Adipocyte (in vitro differentiated cells): ENCODE measurements around the gene TMEM134.

Source experiments
- DNase-seq: peaks from one replicate; pipeline ENCODE4 v3.0.0-alpha.2; 2015; ENCODE audit warnings: low read depth
- H3K27me3 ChIP-seq: replicated peaks from 2 replicates; pipeline ENCODE4 v1.7.0; 2013; ENCODE audit warnings: mild to moderate bottlenecking, low read length, moderate library complexity; ENCODE audit not compliant: control insufficient read depth, insufficient read depth
- H3K36me3 ChIP-seq: 2 replicates; pipeline ENCODE4 v1.7.0; 2013; ENCODE audit warnings: low read length, mild to moderate bottlenecking, moderate library complexity; ENCODE audit not compliant: control insufficient read depth, insufficient read depth, severe bottlenecking
- H3K4me1 ChIP-seq: 2 replicates; pipeline ENCODE4 v1.7.0; 2013; ENCODE audit warnings: mild to moderate bottlenecking, low read length, moderate library complexity; ENCODE audit not compliant: control insufficient read depth, insufficient read depth
- H3K4me3 ChIP-seq: 2 replicates; pipeline ENCODE4 v1.7.0; 2013; ENCODE audit warnings: mild to moderate bottlenecking, low read length, moderate library complexity
- H3K9ac ChIP-seq: 2 replicates; pipeline ENCODE4 v1.7.0; 2013; ENCODE audit warnings: mild to moderate bottlenecking, low read length, moderate library complexity
- H3K9me3 ChIP-seq: 2 replicates; pipeline ENCODE4 v1.7.0; 2013; ENCODE audit warnings: mild to moderate bottlenecking, low read length, moderate library complexity; ENCODE audit not compliant: control insufficient read depth

The TMEM134 gene

DNA sequence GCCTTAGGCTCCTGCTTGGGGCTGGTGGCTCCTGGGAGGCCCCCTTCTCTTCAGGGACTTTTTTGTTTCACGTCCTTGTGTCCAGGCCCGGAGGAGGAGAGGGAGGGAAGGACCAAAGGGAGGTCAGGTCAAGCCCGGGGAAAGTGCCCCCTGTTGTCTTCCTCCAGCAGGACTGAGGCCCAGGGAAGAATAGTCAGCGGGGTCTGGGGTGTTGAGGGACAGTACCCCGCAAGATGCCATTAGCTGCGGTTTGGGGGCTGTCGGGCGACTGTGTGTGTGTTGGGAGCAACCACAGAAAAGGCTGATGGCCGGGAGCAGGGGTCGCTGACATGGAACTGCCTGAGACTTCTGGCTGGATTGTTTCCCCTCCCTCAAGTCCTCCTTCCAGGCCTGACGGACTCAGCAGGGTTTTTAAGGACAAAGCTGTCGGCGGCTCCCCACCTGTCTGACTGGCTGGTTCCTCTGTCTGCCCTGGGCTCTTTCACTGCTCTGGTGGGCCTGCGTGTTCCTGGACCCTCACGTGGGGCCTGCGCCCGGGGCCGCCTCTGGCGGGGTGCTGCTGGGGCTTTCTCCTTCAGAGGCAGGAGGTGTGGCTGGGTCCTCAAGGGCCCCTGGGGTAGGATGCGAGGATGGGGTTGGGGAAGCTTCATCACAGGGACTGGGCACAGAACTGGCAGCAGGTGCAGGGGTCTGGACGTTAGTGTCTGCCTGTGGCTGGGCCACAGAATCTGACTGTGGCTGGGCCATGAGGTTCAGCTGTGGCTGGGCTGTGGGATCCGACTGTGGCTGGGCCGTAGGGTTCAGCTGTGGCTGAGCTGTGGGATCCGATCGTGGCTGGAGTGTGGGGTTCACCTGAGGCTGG lies 18.0 kb downstream of the TMEM134 start:
- DNase-seq = no peak
- H3K9me3 ChIP-seq = no peaks in the 10 kb centered on the region

DNA sequence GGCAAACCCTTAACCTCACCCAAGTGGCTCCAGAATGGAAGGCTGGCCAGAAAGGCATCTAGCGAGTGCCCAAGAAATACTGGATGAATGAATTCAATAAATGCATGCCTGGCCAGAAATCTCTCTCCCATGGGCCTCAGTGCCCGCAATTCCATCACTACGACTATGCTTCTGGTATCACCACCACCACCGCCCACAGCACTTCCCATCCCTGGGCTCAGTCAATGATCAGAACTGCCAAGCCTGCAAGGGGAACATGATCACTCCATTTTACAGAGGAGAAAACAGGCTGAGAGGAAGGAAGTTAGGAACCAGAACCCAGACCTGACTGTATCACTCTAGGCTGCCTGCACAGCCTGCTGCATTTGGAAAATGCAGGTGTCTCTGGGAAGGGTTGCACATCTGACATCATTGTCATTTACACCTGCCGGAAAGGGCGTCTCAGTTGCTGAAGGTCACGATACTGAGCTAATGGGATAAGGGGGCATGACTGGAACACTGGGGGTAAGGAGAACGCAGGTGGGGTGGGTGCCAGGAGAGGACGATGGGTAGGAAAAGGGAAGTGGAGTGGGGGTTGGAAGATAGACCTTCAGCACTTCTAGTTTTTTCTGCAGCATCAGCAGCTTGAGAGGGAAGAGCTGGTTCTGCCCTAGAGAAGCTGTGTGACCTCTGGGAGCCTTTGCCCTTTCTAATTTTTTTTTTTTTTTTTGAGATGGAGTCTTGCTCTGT lies 19.8 kb downstream of the TMEM134 start:
- Histone ChIP-seq H3K4me3 (no peak overlapping the region), H3K36me3 (no peaks in the 10 kb centered on the region), H3K27me3 (no peaks in the 10 kb centered on the region), H3K9ac (no peak overlapping the region), H3K9me3 (no peaks in the 10 kb centered on the region), H3K4me1 (no peaks in the 10 kb centered on the region)
- DNase-seq = no peak

More for the DNA sequence above, 18.0 kb downstream of the TMEM134 start:
- Histone ChIP-seq H3K4me1 (no peaks in the 10 kb centered on the region), H3K27me3 (peaks cover 10% of the 10 kb centered on the region), H3K9ac (no peak overlapping the region), H3K4me3 (no peak overlapping the region), H3K36me3 (no peaks in the 10 kb centered on the region)

DNA sequence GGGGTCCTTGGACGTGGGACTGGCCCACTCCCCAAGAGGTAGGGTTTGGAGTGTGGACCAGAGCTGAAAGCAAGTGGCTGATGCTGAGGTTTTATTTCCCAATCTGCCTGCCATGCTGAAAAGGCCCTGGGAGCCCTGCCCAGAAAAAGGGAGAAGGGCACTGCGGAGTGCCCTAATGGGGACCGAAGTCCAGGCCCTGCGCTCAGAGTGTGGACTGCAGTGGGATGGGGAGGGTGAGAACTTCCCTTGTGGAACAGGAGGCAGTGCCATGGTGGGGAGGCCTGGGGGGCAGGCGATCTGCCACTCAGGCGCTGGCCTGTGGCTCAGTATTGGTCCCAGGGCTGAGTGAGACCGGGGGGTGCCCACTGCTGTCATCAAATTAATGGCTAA lies 20.8 kb downstream of the TMEM134 start:
- Histone ChIP-seq H3K9me3 (no peaks in the 10 kb centered on the region), H3K4me1 (no peaks in the 10 kb centered on the region), H3K27me3 (no peaks in the 10 kb centered on the region), H3K4me3 (no peak overlapping the region), H3K9ac (no peak overlapping the region), H3K36me3 (no peaks in the 10 kb centered on the region)
- DNase-seq = no peak

DNA sequence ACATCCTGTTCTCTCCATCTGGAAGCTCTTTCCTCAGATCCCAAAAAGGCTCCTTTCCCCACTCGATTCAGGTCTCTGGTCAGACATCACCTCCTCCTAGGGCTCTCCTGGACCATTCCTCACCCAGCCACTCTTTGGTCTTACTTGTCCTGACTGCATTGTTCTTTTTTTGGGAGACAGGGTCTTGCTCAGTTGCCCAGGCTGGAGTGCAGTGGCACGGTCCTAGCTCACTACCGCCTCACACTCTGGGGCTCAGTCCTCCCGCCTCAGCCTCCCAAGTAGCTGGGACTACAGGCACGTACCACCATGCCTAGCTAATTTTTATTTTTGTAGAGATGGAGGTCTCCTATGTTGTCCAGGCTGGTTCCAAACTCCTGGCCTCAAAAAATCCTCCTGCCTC lies 23.5 kb downstream of the TMEM134 start:
- Histone ChIP-seq H3K27me3 (no peaks in the 10 kb centered on the region), H3K9me3 (no peaks in the 10 kb centered on the region), H3K9ac (no peak overlapping the region), H3K36me3 (peaks cover 7% of the 10 kb centered on the region), H3K4me1 (peaks cover 10% of the 10 kb centered on the region), H3K4me3 (no peak overlapping the region)
- no peak for DNase-seq

DNA sequence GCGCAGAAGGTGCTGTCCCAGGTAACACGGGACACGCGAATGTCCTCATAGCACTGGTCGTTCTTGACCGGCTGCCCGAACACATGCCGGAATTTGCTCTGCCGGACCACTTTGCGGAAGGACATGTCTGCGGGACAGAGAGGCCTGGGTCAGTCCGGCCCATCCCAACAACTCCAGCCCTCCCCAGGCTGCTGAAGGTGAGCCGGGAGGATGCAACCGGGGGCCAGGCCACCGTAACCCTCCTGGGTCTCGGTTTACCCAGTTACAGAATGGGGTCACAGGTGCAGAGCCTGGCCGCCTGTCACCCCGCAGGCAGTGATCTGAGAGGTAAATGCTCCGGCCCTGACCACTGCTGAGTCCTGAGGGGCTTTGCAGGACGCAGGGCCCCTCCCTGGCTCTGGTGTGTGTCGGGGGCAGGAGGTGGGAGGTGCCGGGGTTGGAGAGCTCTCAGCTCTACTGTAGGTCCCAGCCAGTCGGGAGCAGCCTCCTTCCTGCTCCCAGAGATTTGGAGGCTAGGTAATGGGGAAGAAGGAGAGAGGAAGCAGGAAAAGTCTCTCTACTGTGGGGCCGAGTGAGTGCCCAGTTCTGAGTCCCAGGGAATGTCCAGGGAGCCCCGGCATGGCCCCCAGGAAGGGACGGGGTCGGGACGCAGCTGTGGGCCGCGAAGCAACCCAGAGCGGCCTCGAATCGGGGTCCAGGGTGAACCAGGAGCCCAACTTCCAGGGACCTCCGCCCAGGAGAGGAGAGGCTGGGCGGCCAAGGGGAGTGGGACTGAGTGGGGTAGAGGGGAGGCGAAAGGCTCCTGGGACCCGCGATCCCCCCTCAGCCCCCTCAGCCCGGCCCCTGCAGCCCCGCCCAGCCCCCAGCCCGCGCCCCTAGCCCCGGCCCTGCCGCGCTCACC lies 26.3 kb downstream of the TMEM134 start:
- DNase-seq = no peak
- Histone ChIP-seq H3K9ac (peak overlapping the region; percentile 95), H3K9me3 (no peaks in the 10 kb centered on the region), H3K4me3 (peak overlapping the region; percentile 91), H3K4me1 (peaks cover 19% of the 10 kb centered on the region), H3K27me3 (no peaks in the 10 kb centered on the region), H3K36me3 (peaks cover 23% of the 10 kb centered on the region)

DNA sequence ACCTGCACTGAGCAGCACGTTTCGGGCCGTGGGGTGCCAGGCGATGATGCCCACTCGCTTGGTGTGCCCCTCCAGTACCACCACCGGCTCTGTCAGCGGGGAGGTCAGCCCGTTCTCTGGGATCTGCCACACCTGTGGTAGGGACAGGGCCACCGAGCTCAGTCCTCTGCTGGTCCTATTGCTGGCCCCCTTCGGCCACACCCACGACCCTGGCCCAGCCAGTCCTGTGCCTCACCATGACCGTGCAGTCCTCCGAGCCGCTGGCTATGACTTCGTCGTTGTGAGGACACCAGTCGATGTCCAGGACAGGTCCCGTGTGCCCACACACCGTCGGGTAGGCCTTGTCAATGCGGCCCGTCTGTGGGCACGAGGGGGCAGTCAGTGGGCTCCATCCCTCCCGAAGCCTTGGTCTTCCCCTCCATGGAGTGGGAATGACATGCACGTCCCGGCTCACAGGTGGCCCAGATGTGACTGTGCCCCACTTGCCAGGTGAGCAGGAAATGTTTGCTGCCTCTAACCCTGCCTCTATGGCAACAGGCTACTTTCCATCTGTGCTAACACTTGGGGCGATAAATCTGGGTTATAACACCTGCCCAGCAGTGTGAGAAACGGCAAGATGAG lies 27.2 kb downstream of the TMEM134 start:
- peaks cover 25% of the 10 kb centered on the region for H3K36me3 ChIP-seq
- peak overlapping the region; percentile 91 for H3K4me3 ChIP-seq
- peak overlapping the region; percentile 95 for H3K9ac ChIP-seq
- DNase-seq = no peak
- peaks cover 19% of the 10 kb centered on the region for H3K4me1 ChIP-seq
- no peaks in the 10 kb centered on the region for H3K9me3 ChIP-seq
- H3K27me3 ChIP-seq = no peaks in the 10 kb centered on the region

DNA sequence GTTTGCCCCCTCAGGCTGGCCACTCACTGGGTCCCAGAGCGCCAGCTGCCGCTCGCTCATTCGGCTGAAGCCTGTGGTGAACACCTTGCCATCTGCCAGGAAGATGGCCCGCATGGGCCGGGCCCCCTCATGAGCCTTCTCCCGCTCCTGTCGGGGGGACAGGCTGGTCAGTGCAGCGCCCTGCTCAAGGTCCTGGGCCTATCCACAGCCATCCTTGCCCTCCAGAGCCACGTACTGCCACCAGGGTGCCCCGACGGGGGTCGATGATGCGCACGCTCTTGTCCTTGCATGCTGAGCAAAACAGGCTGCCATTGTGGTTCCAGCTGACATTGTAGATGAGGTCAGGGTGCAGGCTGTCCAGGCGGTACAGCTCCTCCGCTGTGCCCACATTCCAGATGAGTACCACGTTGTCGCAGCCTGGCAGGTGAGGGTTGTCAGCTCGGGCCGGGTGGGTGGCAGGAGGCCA lies 27.9 kb downstream of the TMEM134 start:
- Histone ChIP-seq H3K4me3 (no peak overlapping the region), H3K27me3 (no peaks in the 10 kb centered on the region), H3K36me3 (peaks cover 25% of the 10 kb centered on the region), H3K9me3 (no peaks in the 10 kb centered on the region), H3K9ac (no peak overlapping the region), H3K4me1 (peaks cover 19% of the 10 kb centered on the region)
- no peak for DNase-seq

DNA sequence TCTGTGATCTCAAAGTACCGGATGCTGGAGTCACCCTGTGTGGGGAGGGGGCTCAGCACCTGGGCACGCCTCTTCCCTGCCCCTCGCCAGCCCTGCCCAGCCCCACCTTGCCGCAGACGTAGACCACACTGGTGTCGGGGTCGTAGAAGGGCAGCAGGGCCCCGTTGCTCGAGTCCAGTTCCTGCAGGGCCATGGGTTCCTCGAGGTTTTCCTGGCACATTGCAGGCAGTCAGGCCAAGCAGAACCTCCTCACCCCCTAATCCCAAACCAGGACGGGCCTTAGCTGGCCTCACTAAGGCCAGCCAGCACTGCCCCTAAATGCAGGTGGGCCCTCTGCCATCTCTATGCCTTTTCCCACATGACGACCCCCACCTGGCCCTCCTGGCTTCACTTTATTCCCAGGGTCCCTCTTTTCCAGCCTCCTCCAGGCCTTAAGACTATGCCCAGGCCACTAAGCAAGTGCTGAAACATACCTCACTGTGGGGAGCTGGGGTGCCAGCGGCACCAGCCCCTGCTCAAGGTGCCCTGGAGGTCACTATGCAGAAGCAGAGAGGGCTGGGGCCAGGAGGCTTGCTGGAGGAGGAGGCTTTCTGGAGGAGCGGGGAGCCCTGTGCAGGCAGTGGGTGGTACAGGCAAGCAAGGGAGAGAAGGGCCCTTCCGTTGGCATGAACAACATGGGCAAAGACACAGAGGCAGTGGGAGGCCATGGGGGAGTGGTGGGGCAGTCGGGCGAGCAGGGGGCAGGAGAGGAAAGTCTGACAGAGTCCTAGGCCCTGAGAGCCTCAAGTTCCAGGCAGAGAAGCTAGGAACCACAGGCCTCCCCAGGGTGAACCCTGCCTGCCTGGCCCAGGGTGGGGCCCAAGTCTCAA lies 28.6 kb downstream of the TMEM134 start:
- H3K36me3 ChIP-seq = peaks cover 28% of the 10 kb centered on the region
- H3K9me3 ChIP-seq = no peaks in the 10 kb centered on the region
- H3K27me3 ChIP-seq = no peaks in the 10 kb centered on the region
- DNase-seq = no peak
- peaks cover 19% of the 10 kb centered on the region for H3K4me1 ChIP-seq
- no peak overlapping the region for H3K4me3 ChIP-seq
- H3K9ac ChIP-seq = no peak overlapping the region

DNA sequence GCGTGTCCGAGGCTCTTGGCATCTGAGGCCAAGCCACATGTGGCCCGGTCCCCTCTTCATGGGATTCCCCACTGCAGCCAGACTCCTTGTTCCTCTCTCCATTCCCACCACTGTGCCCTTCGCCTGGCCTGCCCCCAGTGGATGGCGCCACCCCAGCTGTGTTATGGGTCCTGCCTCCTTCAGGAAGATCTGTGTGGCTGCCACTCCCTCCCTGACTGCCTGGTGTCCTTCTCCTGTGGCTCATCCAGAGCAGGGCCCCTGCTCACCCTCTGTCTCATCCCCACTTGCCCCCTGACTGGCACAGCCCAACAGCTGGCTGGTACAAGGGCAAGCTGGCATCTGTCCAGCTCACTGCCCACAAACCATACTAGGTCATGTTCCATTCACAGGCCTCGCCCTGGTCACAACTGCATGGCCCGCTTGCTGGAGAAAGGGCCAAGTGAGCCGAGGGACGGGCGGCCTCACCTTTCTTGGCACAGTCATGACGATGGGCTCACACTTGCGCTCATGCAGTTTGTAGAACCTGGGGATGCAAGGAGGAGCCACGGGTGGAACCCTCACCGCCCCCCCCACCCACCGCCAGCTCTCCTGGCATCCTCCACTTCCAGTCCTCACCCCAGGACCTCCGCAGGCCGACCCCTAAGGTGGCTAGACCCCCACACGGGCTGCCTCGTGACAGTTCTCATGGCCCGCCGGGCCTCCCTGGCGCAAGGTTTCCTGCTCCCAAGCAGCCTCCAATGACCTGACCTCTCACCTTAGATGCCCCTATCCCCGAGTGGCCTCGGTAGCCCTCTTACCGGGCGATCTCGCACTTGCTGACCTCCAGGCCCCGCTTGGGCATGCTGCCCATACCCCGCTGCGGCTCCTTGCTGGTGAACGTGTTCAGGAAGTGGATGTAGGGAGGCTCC lies 29.5 kb downstream of the TMEM134 start:
- H3K27me3 ChIP-seq = no peaks in the 10 kb centered on the region
- H3K9ac ChIP-seq = peak overlapping the region; percentile 50
- peaks cover 35% of the 10 kb centered on the region for H3K36me3 ChIP-seq
- H3K9me3 ChIP-seq = no peaks in the 10 kb centered on the region
- peaks cover 19% of the 10 kb centered on the region for H3K4me1 ChIP-seq
- DNase-seq = peak; percentile 22
- H3K4me3 ChIP-seq = no peak overlapping the region
